Hepatocyte (in vitro differentiated cells): ENCODE results near the gene CDCA7. TPM values are rescaled to one million over a fixed set of nuclear protein-coding genes. Genes with fewer than 3 reads are reported as not detected.

Source experiments
- DNase-seq: peaks from one replicate; pipeline ENCODE4 v3.0.0-alpha.2; 2016; ENCODE audit warnings: low spot score
- H2AFZ ChIP-seq: fragments of 200-600 bp; sonication (generic); 2 replicates; pipeline ENCODE4 v1.6.0; 2016; ENCODE audit warnings: antibody characterized with exemption, mild to moderate bottlenecking
- H3K27ac ChIP-seq: fragments of 200-600 bp; sonication (generic); 2 replicates; pipeline ENCODE4 v1.5.1; 2016; ENCODE audit warnings: mild to moderate bottlenecking
- H3K27me3 ChIP-seq: fragments of 200-600 bp; sonication (generic); 2 replicates; pipeline ENCODE4 v1.6.1; 2016
- H3K36me3 ChIP-seq: fragments of 200-600 bp; sonication (generic); replicated peaks from 2 replicates; pipeline ENCODE4 v1.5.1; 2016; ENCODE audit warnings: low read depth; ENCODE audit not compliant: insufficient read depth
- H3K4me1 ChIP-seq: fragments of 200-600 bp; sonication (generic); 2 replicates; pipeline ENCODE4 v1.5.1; 2016; ENCODE audit warnings: mild to moderate bottlenecking, moderate library complexity; ENCODE audit not compliant: insufficient read depth
- H3K4me2 ChIP-seq: fragments of 200-600 bp; sonication (generic); 2 replicates; pipeline ENCODE4 v1.6.0; 2016
- H3K4me3 ChIP-seq: fragments of 200-600 bp; sonication (generic); 2 replicates; pipeline ENCODE4 v1.5.1; 2016; ENCODE audit warnings: mild to moderate bottlenecking
- H3K79me2 ChIP-seq: fragments of 200-600 bp; sonication (generic); 2 replicates; pipeline ENCODE4 v1.6.0; 2017; ENCODE audit warnings: mild to moderate bottlenecking
- H3K9me2 ChIP-seq: fragments of 200-600 bp; sonication (generic); replicated peaks from 2 replicates; pipeline ENCODE4 v1.6.0; 2017; ENCODE audit warnings: mild to moderate bottlenecking; ENCODE audit not compliant: insufficient read depth
- H3K9me3 ChIP-seq: fragments of 200-600 bp; sonication (generic); 2 replicates; pipeline ENCODE4 v1.5.1; 2016; ENCODE audit warnings: low read depth, mild to moderate bottlenecking
- H4K20me1 ChIP-seq: fragments of 200-600 bp; sonication (generic); 2 replicates; pipeline ENCODE4 v1.6.0; 2016; ENCODE audit warnings: mild to moderate bottlenecking; ENCODE audit not compliant: insufficient read depth, poor library complexity, severe bottlenecking
- CTCF ChIP-seq: fragments of 200-600 bp; sonication (generic); IDR thresholded peaks from 2 replicates; pipeline ENCODE4 v1.5.1; 2016; ENCODE audit warnings: antibody characterized with exemption, mild to moderate bottlenecking; ENCODE audit not compliant: poor library complexity
- EZH2 ChIP-seq: fragments of 200-600 bp; sonication (generic); IDR thresholded peaks from 2 replicates; pipeline ENCODE4 v1.6.1; 2016; ENCODE audit warnings: antibody characterized with exemption, mild to moderate bottlenecking, borderline replicate concordance
- EZH2phosphoT487 ChIP-seq: fragments of 200-600 bp; sonication (generic); IDR thresholded peaks from one replicate; pipeline ENCODE4 v1.6.1; 2018; ENCODE audit warnings: antibody characterized with exemption, mild to moderate bottlenecking, low read depth, moderate library complexity; ENCODE audit not compliant: unreplicated experiment, severe bottlenecking
- WGBS: methylation state at CpG from one replicate; pipeline ENCODE4 v1.1.6; 2016; ENCODE audit warnings: low lambda C conversion rate; ENCODE audit errors: missing lambda C conversion rate; 5-methylcytosine and 5-hydroxymethylcytosine counted together
- polyA plus RNA-seq: library from polyadenylated mRNA; unstranded; fragments of >200 nt; fragmentation: Nextera tagmentation; extraction: Ambion mirVana; gene quantifications from 2 replicates; pipeline ENCODE4 v1.2.1, GENCODE V29; 2016
- total RNA-seq: library from RNA; depleted of rRNA; stranded (reverse); fragments of >200 nt; gene quantifications from 2 replicates; pipeline ENCODE4 v1.2.3, GENCODE V29; 2014

Gene CDCA7
- total and polyA plus RNA-seq, 2 experiments from 2014 or later, result 4.9 to 8.7 TPM

GRCh38 chr2:173339807-173340206 is 14.9 kb upstream of the CDCA7 start:
- no peak overlapping the region for H3K27ac ChIP-seq
- no peak overlapping the region for H2AFZ ChIP-seq
- H3K9me2 ChIP-seq, result no peaks in the 10 kb centered on the region
- no peaks in the 10 kb centered on the region for H3K79me2 ChIP-seq
- 73% methylated on average over 8 of the region's 8 CpGs for WGBS
- no peak overlapping the region for H3K4me2 ChIP-seq
- no peak overlapping the region for H3K4me3 ChIP-seq
- no peaks in the 10 kb centered on the region for H3K27me3 ChIP-seq
- H3K36me3 ChIP-seq, result no peaks in the 10 kb centered on the region
- no peaks in the 10 kb centered on the region for H3K9me3 ChIP-seq
- no peaks in the 10 kb centered on the region for H4K20me1 ChIP-seq
- TF ChIP-seq EZH2phosphoT487, result no peak
- TF ChIP-seq CTCF, result no peak
- TF ChIP-seq EZH2, result no peak
- no peaks in the 10 kb centered on the region for H3K4me1 ChIP-seq
- no peak for DNase-seq

DNA sequence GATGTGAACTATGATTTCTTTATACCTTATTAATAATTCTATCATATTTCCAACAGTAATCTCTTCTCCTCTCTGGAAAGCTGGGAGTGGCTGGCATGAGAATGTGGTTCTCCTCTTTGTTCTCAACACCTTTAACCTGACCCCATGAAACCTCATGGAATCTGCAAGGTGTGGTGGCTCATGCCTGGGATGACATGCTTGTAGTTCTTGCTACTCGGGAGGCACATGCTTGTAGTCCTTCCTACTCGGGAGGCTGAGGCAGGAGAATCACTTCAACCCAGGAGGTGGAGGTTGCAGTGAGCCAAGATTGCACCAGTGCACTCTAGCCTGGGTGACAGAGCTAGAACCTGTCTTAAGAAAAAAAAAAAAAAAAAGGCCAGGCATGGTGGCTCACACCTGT is 10.8 kb upstream of the CDCA7 start:
- Histone ChIP-seq H3K36me3 (no peaks in the 10 kb centered on the region), H3K79me2 (no peaks in the 10 kb centered on the region), H2AFZ (no peak overlapping the region), H3K4me2 (no peak overlapping the region), H4K20me1 (no peaks in the 10 kb centered on the region), H3K9me3 (no peaks in the 10 kb centered on the region), H3K27ac (no peak overlapping the region), H3K9me2 (no peaks in the 10 kb centered on the region), H3K27me3 (no peaks in the 10 kb centered on the region), H3K4me3 (no peak overlapping the region), H3K4me1 (peaks cover 9% of the 10 kb centered on the region)
- no peak for DNase-seq
- 64% methylated on average over 2 of the region's 2 CpGs for WGBS
- TF ChIP-seq EZH2phosphoT487, result no peak
- TF ChIP-seq CTCF, result no peak
- no peak for TF ChIP-seq EZH2

GRCh38 chr2:173346035-173346434 is 8.6 kb upstream of the CDCA7 start:
- Histone ChIP-seq H3K36me3 (no peaks in the 10 kb centered on the region), H3K27me3 (no peaks in the 10 kb centered on the region), H3K9me3 (no peaks in the 10 kb centered on the region), H3K4me2 (no peak overlapping the region), H3K4me3 (no peak overlapping the region), H3K9me2 (no peaks in the 10 kb centered on the region), H3K4me1 (peaks cover 9% of the 10 kb centered on the region), H2AFZ (no peak overlapping the region), H3K79me2 (no peaks in the 10 kb centered on the region), H3K27ac (peak overlapping the region; percentile 51), H4K20me1 (no peaks in the 10 kb centered on the region)
- WGBS, result 48% methylated on average over 6 of the region's 6 CpGs
- TF ChIP-seq CTCF, result no peak
- TF ChIP-seq EZH2phosphoT487, result no peak
- no peak for TF ChIP-seq EZH2
- no peak for DNase-seq
